CD14-positive monocyte (primary cell): ENCODE measurements around the gene LINC01488. TPM values are rescaled to one million over a fixed set of nuclear protein-coding genes. Genes with fewer than 3 reads are reported as not detected.

ENCODE experiments used
- DNase-seq, 3 donors: peaks; one replicate each; pipeline ENCODE4 v3.0.0-alpha.2; 2011 to 2022
- H2AFZ ChIP-seq: 2 replicates; pipeline ENCODE4 v1.6.0; 2012; ENCODE audit warnings: mild to moderate bottlenecking, low read depth, low read length, inconsistent platforms; ENCODE audit not compliant: insufficient read depth, poor library complexity, severe bottlenecking
- H3K27ac ChIP-seq, 2 donors: 1 replicate in 1 of 2; 2 replicates in 1 of 2; pipeline ENCODE4 v1.5.1; 2012 to 2013; ENCODE audit warnings: low read length in 2 of 2, control low read depth in 1 of 2, inconsistent platforms in 1 of 2, low read depth in 1 of 2, mild to moderate bottlenecking in 1 of 2
- H3K27me3 ChIP-seq, 2 donors: one replicate each; pipeline versions ENCODE4 v1.6.0 to v1.6.1; 2011 to 2013; ENCODE audit warnings: low read length in 2 of 2; ENCODE audit not compliant: control insufficient read depth in 2 of 2, insufficient read depth in 2 of 2
- H3K36me3 ChIP-seq, 2 donors: replicated peaks in 1 of 2; 1 replicate in 1 of 2; 2 replicates in 1 of 2; pipeline versions ENCODE4 v1.5.1 to v1.6.1; 2012 to 2013; ENCODE audit warnings: low read length in 2 of 2, control low read depth in 1 of 2, inconsistent platforms in 1 of 2, mild to moderate bottlenecking in 1 of 2; ENCODE audit not compliant: insufficient read depth in 2 of 2, control insufficient read depth in 1 of 2
- H3K4me1 ChIP-seq, 2 donors: 1 replicate in 1 of 2; 2 replicates in 1 of 2; pipeline versions ENCODE4 v1.5.1 to v1.6.1; 2012 to 2013; ENCODE audit warnings: low read length in 2 of 2, control low read depth in 1 of 2, inconsistent platforms in 1 of 2, mild to moderate bottlenecking in 1 of 2, moderate library complexity in 1 of 2; ENCODE audit not compliant: insufficient read depth in 2 of 2, control insufficient read depth in 1 of 2
- H3K4me2 ChIP-seq: replicated peaks from 2 replicates; pipeline ENCODE3; 2012; ENCODE audit warnings: low read length, moderate library complexity, mild to moderate bottlenecking; ENCODE audit not compliant: poor library complexity, severe bottlenecking; ENCODE audit errors: extremely low read depth
- H3K4me3 ChIP-seq, 3 experiments: fragments of 200-600 bp in 1 of 3; sonication (generic) in 1 of 3; replicated peaks in 1 of 3; 1 replicate in 2 of 3; 2 replicates in 1 of 3; pipeline ENCODE4 v1.5.1; 2011 to 2013; ENCODE audit warnings: low read length in 3 of 3, mild to moderate bottlenecking in 3 of 3, control low read depth in 2 of 3, low read depth in 2 of 3, inconsistent platforms in 1 of 3, moderate library complexity in 1 of 3
- H3K79me2 ChIP-seq: 2 replicates; pipeline ENCODE4 v1.6.0; 2012; ENCODE audit warnings: mild to moderate bottlenecking, control low read depth, inconsistent platforms, low read length, moderate library complexity; ENCODE audit not compliant: insufficient read depth
- H3K9ac ChIP-seq: 2 replicates; pipeline ENCODE4 v1.6.0; 2017; ENCODE audit warnings: low read length, mild to moderate bottlenecking; ENCODE audit not compliant: insufficient read depth, poor library complexity, severe bottlenecking
- H3K9me3 ChIP-seq, 2 donors: replicated peaks in 1 of 2; 1 replicate in 1 of 2; 2 replicates in 1 of 2; pipeline versions ENCODE4 v1.5.1 to v1.6.1; 2012 to 2013; ENCODE audit warnings: low read length in 2 of 2, control low read depth in 1 of 2; ENCODE audit not compliant: control insufficient read depth in 1 of 2, insufficient read depth in 1 of 2
- H4K20me1 ChIP-seq: 2 replicates; pipeline ENCODE4 v1.6.0; 2012; ENCODE audit warnings: mild to moderate bottlenecking, low read length, control low read depth, moderate library complexity; ENCODE audit not compliant: insufficient read depth
- H3K27ac Mint-ChIP-seq, 7 donors: one replicate each; pipeline ENCODE4 v1.8.0; 2020; ENCODE audit warnings: mild to moderate bottlenecking in 7 of 7, mixed read lengths in 7 of 7, moderate library complexity in 6 of 7, inconsistent platforms in 2 of 7
- H3K27me3 Mint-ChIP-seq, 3 donors: one replicate each; pipeline ENCODE4 v1.8.0; 2021 to 2022; ENCODE audit warnings: low read depth in 3 of 3, mild to moderate bottlenecking in 3 of 3, mixed read lengths in 3 of 3, moderate library complexity in 3 of 3, inconsistent platforms in 1 of 3
- H3K36me3 Mint-ChIP-seq, 2 donors: one replicate each; pipeline ENCODE4 v1.8.0; 2020; ENCODE audit warnings: mixed read lengths in 2 of 2, inconsistent platforms in 1 of 2, mild to moderate bottlenecking in 1 of 2
- H3K4me1 Mint-ChIP-seq: one replicate; pipeline ENCODE4 v1.8.0; 2020; ENCODE audit warnings: mild to moderate bottlenecking, mixed read lengths
- H3K4me3 Mint-ChIP-seq, 2 donors: one replicate each; pipeline ENCODE4 v1.8.0; 2020; ENCODE audit warnings: mild to moderate bottlenecking in 2 of 2, mixed read lengths in 2 of 2, moderate library complexity in 1 of 2
- H3K9me3 Mint-ChIP-seq, 7 donors: one replicate each; pipeline ENCODE4 v1.8.0; 2020 to 2022; ENCODE audit warnings: mixed read lengths in 7 of 7, mild to moderate bottlenecking in 6 of 7, moderate library complexity in 6 of 7, inconsistent platforms in 2 of 7
- CTCF ChIP-seq: fragments of 200-600 bp; IDR thresholded peaks from one replicate; pipeline ENCODE4 v1.8.0; 2022; ENCODE audit warnings: antibody characterized with exemption, mild to moderate bottlenecking
- WGBS: methylation state at CpG from one replicate; pipeline ENCODE4 v1.1.5; 2013; ENCODE audit warnings: missing lambda C conversion rate; ENCODE audit not compliant: insufficient coverage; 5-methylcytosine and 5-hydroxymethylcytosine counted together
- intact Hi-C, 2 donors: fragments of 100-400 bp; cut with micrococcal nuclease; formaldehyde crosslinking; loops; one replicate each; pipeline versions ENCODE4 v1.15.0 to v1.15.1; 2023
- polyA plus RNA-seq, 3 donors: library from polyadenylated mRNA; depleted of rRNA in 1 of 3; unstranded in 2 of 3; stranded (reverse) in 1 of 3; fragments of 300-500 nt in 2 of 3; fragments of >200 nt in 1 of 3; fragmentation: Illumina TruSeq in 2 of 3; gene quantifications; 1 replicate in 2 of 3; 2 replicates in 1 of 3; pipeline ENCODE4 v1.2.3, GENCODE V29; 2012 to 2021

The LINC01488 gene
- polyA plus RNA-seq, 3 donors: not detected

- no peak overlapping the region for H3K4me2 ChIP-seq
- 100% methylated on average over 4 of the region's 10 CpGs for WGBS
- intact Hi-C loops: no loop called here
These were observed 14.7 kb downstream of the LINC01488 start for GRCh38 chr11:69496202-69496557.

GRCh38 chr11:69496631-69497220 is 15.3 kb downstream of the LINC01488 start:
- no peaks in the 10 kb centered on the region for H4K20me1 ChIP-seq
- H3K27me3 Mint-ChIP-seq: peaks cover 5 to 10% (median 9%) of the 10 kb centered on the region in 3 donors
- H3K36me3 ChIP-seq: no peaks in the 10 kb centered on the region
- H3K4me3 Mint-ChIP-seq: no peak overlapping the region
- H3K4me1 ChIP-seq: no peaks in the 10 kb centered on the region
- intact Hi-C loops: no loop called here
- DNase-seq: no peak
- no peak for TF ChIP-seq CTCF
- H2AFZ ChIP-seq: no peak overlapping the region
- no peak overlapping the region for H3K27ac ChIP-seq
- H3K9me3 ChIP-seq: no peaks in the 10 kb centered on the region
- WGBS: 65% methylated on average over 8 of the region's 12 CpGs
- H3K4me1 Mint-ChIP-seq: peaks cover 2% of the 10 kb centered on the region
- H3K4me2 ChIP-seq: no peak overlapping the region
- no peak overlapping the region for H3K27ac Mint-ChIP-seq
- no peaks in the 10 kb centered on the region for H3K9me3 Mint-ChIP-seq
- H3K27me3 ChIP-seq: no peaks in the 10 kb centered on the region
- no peak overlapping the region for H3K4me3 ChIP-seq
- no peak overlapping the region for H3K9ac ChIP-seq
- no peaks in the 10 kb centered on the region for H3K36me3 Mint-ChIP-seq
- H3K79me2 ChIP-seq: no peaks in the 10 kb centered on the region

More at GRCh38 chr11:69496202-69496557, 14.7 kb downstream of the LINC01488 start:
- TF ChIP-seq CTCF: no peak
- Histone ChIP-seq H3K9ac (no peak overlapping the region), H3K9me3 (no peaks in the 10 kb centered on the region), H2AFZ (no peak overlapping the region), H3K27ac (no peak overlapping the region), H4K20me1 (no peaks in the 10 kb centered on the region), H3K27me3 (no peaks in the 10 kb centered on the region), H3K79me2 (no peaks in the 10 kb centered on the region), H3K4me1 (no peaks in the 10 kb centered on the region), H3K4me3 (no peak overlapping the region), H3K36me3 (no peaks in the 10 kb centered on the region)
- peaks cover 5 to 11% (median 10%) of the 10 kb centered on the region in 3 donors for H3K27me3 Mint-ChIP-seq
- H3K36me3 Mint-ChIP-seq: no peaks in the 10 kb centered on the region
- peak overlapping the region in 1 of 7 donors; percentile 37 for H3K27ac Mint-ChIP-seq
- no peak for DNase-seq
- no peak overlapping the region for H3K4me3 Mint-ChIP-seq
- H3K4me1 Mint-ChIP-seq: peaks cover 2% of the 10 kb centered on the region
- H3K9me3 Mint-ChIP-seq: no peaks in the 10 kb centered on the region
